Mucosa of descending colon (tissue), 3 donors: Measurements from ENCODE around the gene MRPS15. TPM values are rescaled to one million over a fixed set of nuclear protein-coding genes. Genes with fewer than 3 reads are reported as not detected.

Source experiments
- ATAC-seq: fragments of 200-7000 bp; cut with Tn5 transposase; one replicate; pipeline ENCODE4 v1.9.1; 2020; ENCODE audit warnings: mild to moderate bottlenecking, moderate library complexity
- DNase-seq, 3 donors: peaks; one replicate each; pipeline ENCODE4 v3.0.0-alpha.2; 2020
- H3K36me3 ChIP-seq: fragments of 200-600 bp; one replicate; pipeline ENCODE4 v1.8.0; 2021; ENCODE audit warnings: low read depth, mild to moderate bottlenecking
- H3K4me1 ChIP-seq: fragments of 200-600 bp; one replicate; pipeline ENCODE4 v1.8.0; 2021; ENCODE audit warnings: low read depth, mild to moderate bottlenecking
- H3K4me3 ChIP-seq: fragments of 200-600 bp; one replicate; pipeline ENCODE4 v1.8.0; 2021; ENCODE audit warnings: mild to moderate bottlenecking
- H3K9me3 ChIP-seq: fragments of 200-600 bp; one replicate; pipeline ENCODE4 v1.8.0; 2021; ENCODE audit warnings: mild to moderate bottlenecking
- CTCF ChIP-seq: fragments of 200-600 bp; IDR thresholded peaks from one replicate; pipeline ENCODE4 v1.8.0; 2022; ENCODE audit warnings: antibody characterized with exemption, mild to moderate bottlenecking
- intact Hi-C, 2 donors: fragments of 100-400 bp; cut with DNase I in 1 of 2; cut with micrococcal nuclease in 1 of 2; formaldehyde crosslinking; loops; one replicate each; pipeline versions ENCODE4 v1.11.0 to v1.11.1; 2022; cut with DNase I, micrococcal nuclease
- total RNA-seq, 3 donors: library from RNA; stranded (reverse); fragmentation: NEBNext Ultra II Directional in 2 of 3; extraction: Animal tissue kit (Norgen Biotek cat#: 25700) in 2 of 3; gene quantifications; one replicate each; pipeline versions ENCODE4 v1.2.1 to v1.2.4, GENCODE V29; 2021 to 2023
- donor health status: DM: no; HTN: no; CAD: no; lungs with moderate emphysema.
- donor health status: DM: no; HTN: no; CAD: no.
- donor health status: DM: no; HTN: yes; CAD: no.

MRPS15 gene
- total RNA-seq, 3 donors from 2014 or later: 48.4 to 59.4 (median 54.9) TPM

DNA sequence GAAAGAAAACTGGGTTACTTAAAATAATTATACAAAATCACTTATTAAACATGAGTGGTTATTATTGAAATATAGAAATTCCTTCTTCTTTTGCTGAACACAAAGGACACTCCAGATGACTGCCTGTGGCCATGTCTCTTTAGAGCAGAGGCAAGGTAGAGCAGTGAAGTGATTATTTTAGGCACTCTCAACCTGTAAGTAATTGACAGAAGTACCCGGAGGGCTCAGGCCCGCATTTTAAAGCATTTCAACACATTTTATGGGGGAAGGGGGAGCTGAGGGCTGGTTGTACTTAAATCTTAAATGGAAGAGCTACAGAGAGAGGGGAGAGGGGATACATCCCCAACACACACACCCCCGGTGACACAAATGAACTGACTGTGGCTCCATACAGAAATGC, 24.1 kb downstream of the MRPS15 start:
- intact Hi-C loops: no loop called here
- TF ChIP-seq CTCF: no peak
- Histone ChIP-seq H3K4me1 (no peaks in the 10 kb centered on the region), H3K4me3 (no peak overlapping the region), H3K9me3 (no peaks in the 10 kb centered on the region), H3K36me3 (no peaks in the 10 kb centered on the region)
- ATAC-seq (no peak), DNase-seq (no peak)

- DNase-seq: no peak
- no peak for ATAC-seq
- H3K4me3 ChIP-seq: no peak overlapping the region
- no peaks in the 10 kb centered on the region for H3K9me3 ChIP-seq
- no peak for TF ChIP-seq CTCF
- H3K4me1 ChIP-seq: no peaks in the 10 kb centered on the region
- H3K36me3 ChIP-seq: no peaks in the 10 kb centered on the region
- intact Hi-C loops: no loop called here
These were observed 25.5 kb downstream of the MRPS15 start for GRCh38 chr1:36438715-36439114.

GRCh38 chr1:36436821-36437220, 27.4 kb downstream of the MRPS15 start:
- ATAC-seq: no peak
- Histone ChIP-seq H3K4me3 (no peak overlapping the region), H3K9me3 (no peaks in the 10 kb centered on the region), H3K4me1 (no peaks in the 10 kb centered on the region), H3K36me3 (no peaks in the 10 kb centered on the region)
- TF ChIP-seq CTCF: no peak
- intact Hi-C loops: no loop called here
- no peak for DNase-seq

GRCh38 chr1:36433102-36433501, 31.1 kb downstream of the MRPS15 start:
- intact Hi-C loops: no loop called here
- no peaks in the 10 kb centered on the region for H3K9me3 ChIP-seq
- H3K36me3 ChIP-seq: no peaks in the 10 kb centered on the region
- TF ChIP-seq CTCF: no peak
- H3K4me1 ChIP-seq: no peaks in the 10 kb centered on the region
- no peak overlapping the region for H3K4me3 ChIP-seq
- DNase-seq (no peak), ATAC-seq (no peak)

- H3K4me1 ChIP-seq: no peaks in the 10 kb centered on the region
- no peaks in the 10 kb centered on the region for H3K9me3 ChIP-seq
- ATAC-seq (no peak), DNase-seq (no peak)
- intact Hi-C loops: no loop called here
- no peak overlapping the region for H3K4me3 ChIP-seq
- TF ChIP-seq CTCF: no peak
- H3K36me3 ChIP-seq: no peaks in the 10 kb centered on the region
These were observed 31.6 kb downstream of the MRPS15 start for GRCh38 chr1:36432616-36433015.

- H3K36me3 ChIP-seq: no peaks in the 10 kb centered on the region
- no peak for TF ChIP-seq CTCF
- no peaks in the 10 kb centered on the region for H3K4me1 ChIP-seq
- ATAC-seq (no peak), DNase-seq (no peak)
- H3K9me3 ChIP-seq: no peaks in the 10 kb centered on the region
- no peak overlapping the region for H3K4me3 ChIP-seq
- intact Hi-C loops: loop anchor here in 1 of 2 donors (10.0 kb wide), 1 partner anchor 331 kb away; no protein-coding TSS in a partner anchor
These were observed 38.4 kb downstream of the MRPS15 start for GRCh38 chr1:36425791-36426190.
